HEK293T (cell line): ENCODE measurements around the gene LRP1B.
A peak's percentile ranks its signal among the peaks of the same experiment; 100 is the strongest.

Source experiments
- CTCF ChIA-PET: fragments of 350-600 bp; formaldehyde crosslinking; extraction: SDS; loops from one replicate; lab custom pipeline; 2021; ENCODE audit warnings: antibody characterized with exemption, inconsistent platforms; lab: Yijun Ruan, JAX
- POLR2A ChIA-PET: fragments of 350-600 bp; formaldehyde crosslinking; extraction: SDS; loops from one replicate; lab custom pipeline; 2020; ENCODE audit warnings: antibody characterized with exemption, inconsistent platforms; lab: Yijun Ruan, JAX
- DNase-seq: peaks from one replicate; pipeline ENCODE4 v3.0.0; 2012; ENCODE audit warnings: mixed read lengths; ENCODE audit errors: extremely low spot score
- ARNT ChIP-seq: fragments of 450-650 bp; IDR thresholded peaks from 2 replicates; pipeline ENCODE4 v1.6.1; 2017; ENCODE audit warnings: mild to moderate bottlenecking
- BHLHE40 ChIP-seq: fragments of 450-650 bp; IDR thresholded peaks from 2 replicates; pipeline ENCODE4 v1.6.1; 2016; ENCODE audit warnings: mild to moderate bottlenecking, moderate library complexity, borderline replicate concordance
- CTBP1 ChIP-seq: fragments of 450-650 bp; IDR thresholded peaks from 2 replicates; pipeline ENCODE4 v1.6.1; 2016; ENCODE audit warnings: borderline replicate concordance
- ELF4 ChIP-seq: fragments of 450-650 bp; IDR thresholded peaks from 2 replicates; pipeline ENCODE4 v1.6.1; 2017; ENCODE audit warnings: antibody characterized with exemption
- FOXA1 ChIP-seq: fragments of 450-650 bp; IDR thresholded peaks from 2 replicates; pipeline ENCODE4 v1.6.1; 2016; ENCODE audit warnings: mild to moderate bottlenecking
- FOXK2 ChIP-seq: fragments of 450-650 bp; IDR thresholded peaks from 2 replicates; pipeline ENCODE4 v1.6.1; 2016; ENCODE audit warnings: mild to moderate bottlenecking
- FOXM1 ChIP-seq: fragments of 450-650 bp; IDR thresholded peaks from 2 replicates; pipeline ENCODE4 v1.6.1; 2017; ENCODE audit warnings: mild to moderate bottlenecking, borderline replicate concordance
- HDGF ChIP-seq: fragments of 450-650 bp; IDR thresholded peaks from 2 replicates; pipeline ENCODE4 v1.6.1; 2017; ENCODE audit warnings: antibody characterized with exemption, borderline replicate concordance
- L3MBTL2 ChIP-seq: fragments of 450-650 bp; conservative IDR thresholded peaks from 2 replicates; pipeline ENCODE4 v1.6.1; 2016; ENCODE audit warnings: mild to moderate bottlenecking
- LEF1 ChIP-seq: fragments of 450-650 bp; IDR thresholded peaks from 2 replicates; pipeline ENCODE4 v1.6.1; 2017; ENCODE audit warnings: mild to moderate bottlenecking, borderline replicate concordance
- NFRKB ChIP-seq: fragments of 450-650 bp; IDR thresholded peaks from 2 replicates; pipeline ENCODE4 v1.6.1; 2016; ENCODE audit warnings: mild to moderate bottlenecking, moderate library complexity
- SP1 ChIP-seq: fragments of 450-650 bp; IDR thresholded peaks from 2 replicates; pipeline ENCODE4 v1.6.1; 2017
- SUZ12 ChIP-seq: fragments of 450-650 bp; IDR thresholded peaks from 2 replicates; pipeline ENCODE4 v1.6.1; 2016; ENCODE audit warnings: mild to moderate bottlenecking
- TARDBP ChIP-seq: fragments of 450-650 bp; IDR thresholded peaks from 2 replicates; pipeline ENCODE4 v1.6.1; 2016
- ZNF384 ChIP-seq: fragments of 450-650 bp; IDR thresholded peaks from 2 replicates; pipeline ENCODE4 v1.6.1; 2016
- TF ChIP-seq, protein P1 (sequence below): fragments of 450-650 bp; IDR thresholded peaks from 2 replicates; pipeline ENCODE4 v1.6.1; 2016

LRP1B gene

DNA sequence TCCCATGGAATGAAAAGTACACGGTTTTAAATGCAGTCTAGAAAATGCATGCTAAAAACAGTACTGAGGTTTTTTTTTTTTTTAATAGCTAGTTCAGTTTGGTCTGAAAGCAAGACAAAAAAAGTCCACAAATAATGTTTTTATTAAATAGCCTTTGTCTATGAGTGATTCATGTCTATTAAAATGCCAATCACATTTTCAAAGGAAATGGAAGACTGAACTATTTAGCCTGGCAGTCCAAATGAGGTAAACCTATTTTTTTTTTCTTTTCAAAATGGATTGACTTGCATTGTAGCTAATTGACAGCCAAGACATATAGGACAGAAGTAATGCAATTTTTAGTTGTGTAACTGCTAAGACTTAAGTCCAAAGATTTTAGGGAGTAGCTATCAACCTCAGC lies 90.3 kb downstream of the LRP1B start:
- POLR2A ChIA-PET = no interaction called here
- no peak for TF ChIP-seq CTBP1
- TF ChIP-seq, protein P1, sequence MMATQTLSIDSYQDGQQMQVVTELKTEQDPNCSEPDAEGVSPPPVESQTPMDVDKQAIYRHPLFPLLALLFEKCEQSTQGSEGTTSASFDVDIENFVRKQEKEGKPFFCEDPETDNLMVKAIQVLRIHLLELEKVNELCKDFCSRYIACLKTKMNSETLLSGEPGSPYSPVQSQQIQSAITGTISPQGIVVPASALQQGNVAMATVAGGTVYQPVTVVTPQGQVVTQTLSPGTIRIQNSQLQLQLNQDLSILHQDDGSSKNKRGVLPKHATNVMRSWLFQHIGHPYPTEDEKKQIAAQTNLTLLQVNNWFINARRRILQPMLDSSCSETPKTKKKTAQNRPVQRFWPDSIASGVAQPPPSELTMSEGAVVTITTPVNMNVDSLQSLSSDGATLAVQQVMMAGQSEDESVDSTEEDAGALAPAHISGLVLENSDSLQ = 0 out of 2 replicates have a peak, but pooled peaks have one; percentile 11
- DNase-seq = no peak
- CTCF ChIA-PET = no interaction called here

DNA sequence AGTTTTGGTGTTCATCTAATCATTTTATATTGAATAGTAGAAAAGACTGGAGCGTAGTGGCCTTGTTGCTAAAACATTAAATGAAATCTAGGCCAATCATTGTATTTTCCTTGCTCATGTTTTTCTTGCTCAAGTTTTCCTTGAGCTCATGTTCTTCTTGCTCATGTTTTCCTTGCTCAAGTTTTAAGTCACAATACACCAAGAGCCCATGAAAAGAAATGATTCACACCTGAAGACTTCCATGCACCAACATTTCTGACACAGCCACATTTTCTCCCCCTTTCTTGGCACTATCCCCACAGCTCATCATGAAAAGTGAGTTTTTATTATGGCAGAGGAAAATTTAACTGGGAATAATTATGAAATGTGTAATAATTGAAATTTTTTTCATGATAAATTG lies 92.0 kb downstream of the LRP1B start:
- DNase-seq = no peak

DNA sequence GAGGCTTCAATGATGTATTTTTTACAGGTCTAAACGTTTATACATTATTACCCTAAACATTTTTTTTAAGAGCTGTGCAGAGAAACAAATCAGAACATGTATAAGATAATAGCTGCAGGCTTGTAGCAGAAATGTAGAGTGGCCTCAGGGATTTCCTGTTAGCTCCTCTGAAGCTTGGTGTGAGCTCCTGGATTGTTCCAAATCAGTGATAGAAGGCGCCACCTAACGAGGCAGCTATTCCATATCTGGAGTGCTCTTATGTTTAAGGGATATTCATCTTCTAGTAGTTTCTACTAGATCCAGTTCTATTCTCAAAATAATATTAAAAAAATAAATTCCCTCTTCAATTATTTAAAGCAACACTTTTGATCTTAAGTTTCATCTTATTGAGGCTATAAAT lies 93.1 kb downstream of the LRP1B start:
- ChIA-PET POLR2A (no interaction called here), CTCF (no interaction called here)
- DNase-seq = peak; percentile 9
- TF ChIP-seq FOXA1 = no peak
- no peak for TF ChIP-seq NFRKB
- TF ChIP-seq TARDBP = no peak
- TF ChIP-seq FOXK2 = no peak
- no peak for TF ChIP-seq BHLHE40
- TF ChIP-seq, protein P1 = no peak
- TF ChIP-seq SUZ12 = no peak
- no peak for TF ChIP-seq L3MBTL2
- no peak for TF ChIP-seq LEF1
- no peak for TF ChIP-seq ZNF384
- no peak for TF ChIP-seq FOXM1
- no peak for TF ChIP-seq HDGF
- TF ChIP-seq ELF4 = no peak
- TF ChIP-seq CTBP1 = no peak
- no peak for TF ChIP-seq ARNT

More for the DNA sequence above, 92.0 kb downstream of the LRP1B start:
- POLR2A ChIA-PET = no interaction called here
- CTCF ChIA-PET = no interaction called here
- TF ChIP-seq FOXM1 (no peak), FOXK2 (no peak), ARNT (no peak), ZNF384 (no peak), NFRKB (no peak), BHLHE40 (no peak), L3MBTL2 (no peak), CTBP1 (no peak), SUZ12 (no peak), TARDBP (no peak), SP1 (no peak), ELF4 (no peak)
- TF ChIP-seq, protein P1 = no peak

DNA sequence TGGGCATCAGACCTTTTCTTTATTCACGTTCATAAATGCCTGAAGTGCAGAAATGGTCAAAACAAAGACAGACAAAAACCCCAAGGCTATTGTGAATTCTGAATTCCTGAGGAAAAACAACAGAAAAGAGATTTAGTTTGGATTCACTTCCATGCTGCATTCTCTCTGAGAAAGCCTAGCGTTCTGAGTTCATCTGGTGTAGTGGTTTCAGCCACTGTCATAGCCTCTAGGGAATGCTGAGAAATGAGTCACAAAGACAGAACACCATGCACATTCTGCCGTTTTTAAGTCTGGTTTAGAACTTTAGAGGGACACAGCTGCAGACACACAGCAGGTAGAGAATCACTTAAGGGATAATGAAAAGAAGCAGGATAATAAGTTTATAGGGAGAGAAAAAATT lies 93.8 kb downstream of the LRP1B start:
- POLR2A ChIA-PET = no interaction called here
- CTCF ChIA-PET = no interaction called here
- TF ChIP-seq ZNF384 (no peak), FOXM1 (no peak), ELF4 (no peak), LEF1 (no peak), CTBP1 (no peak), FOXA1 (no peak), SUZ12 (no peak), L3MBTL2 (no peak), BHLHE40 (no peak), ARNT (no peak), HDGF (no peak)
- TF ChIP-seq, protein P1 = no peak

DNA sequence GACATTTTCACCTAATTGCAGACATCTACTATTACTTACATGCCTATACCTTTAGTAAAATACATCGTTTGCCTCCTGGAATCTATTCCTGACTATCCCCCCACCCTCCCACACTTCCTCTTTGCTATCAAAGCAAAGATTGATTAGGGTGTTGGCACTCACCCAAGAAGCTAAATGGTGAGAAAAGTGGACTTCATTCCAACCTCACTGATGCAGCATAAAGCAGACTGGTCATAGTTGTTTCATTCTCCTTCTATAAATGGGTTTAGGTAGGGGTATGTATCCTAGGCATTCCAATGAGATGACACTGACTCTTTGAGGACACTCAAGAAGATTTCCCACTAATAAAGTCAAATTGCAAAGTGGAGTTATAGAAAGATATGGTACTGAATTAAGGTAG lies 97.4 kb downstream of the LRP1B start:
- ChIA-PET CTCF (no interaction called here), POLR2A (no interaction called here)
- TF ChIP-seq ZNF384 (no peak), TARDBP (no peak), CTBP1 (no peak), ARNT (no peak), SP1 (no peak), HDGF (no peak), FOXK2 (no peak)
- no peak for DNase-seq

More for the DNA sequence above, 93.8 kb downstream of the LRP1B start:
- peak; percentile 6 for DNase-seq

DNA sequence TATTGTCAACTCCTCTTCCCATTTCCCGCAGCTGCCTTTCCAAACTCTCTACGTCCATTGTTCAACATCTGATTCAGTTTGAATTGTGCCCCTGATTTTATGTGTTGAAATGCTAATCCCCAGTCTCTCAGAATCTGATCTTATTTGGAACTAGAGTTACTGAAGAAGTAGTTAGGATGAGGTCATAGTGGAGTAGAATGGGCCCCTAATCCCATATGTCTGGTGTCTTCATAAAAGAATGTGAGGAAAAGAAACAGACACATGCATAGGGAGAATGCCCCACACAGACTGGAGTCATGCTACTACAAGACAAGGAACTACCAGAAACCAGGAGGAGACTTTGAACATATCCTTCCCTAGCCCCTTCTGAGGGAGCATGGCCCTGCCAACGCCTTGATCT lies 99.2 kb downstream of the LRP1B start:
- DNase-seq = no peak
- TF ChIP-seq, protein P1 = no peak
- TF ChIP-seq NFRKB (no peak), ZNF384 (no peak)
- ChIA-PET POLR2A (no interaction called here), CTCF (no interaction called here)
